Measurements from ENCODE around the gene UHRF2. TPM values are rescaled to one million over a fixed set of nuclear protein-coding genes. Genes with fewer than 3 reads are reported as not detected.

Gene UHRF2, protein sequence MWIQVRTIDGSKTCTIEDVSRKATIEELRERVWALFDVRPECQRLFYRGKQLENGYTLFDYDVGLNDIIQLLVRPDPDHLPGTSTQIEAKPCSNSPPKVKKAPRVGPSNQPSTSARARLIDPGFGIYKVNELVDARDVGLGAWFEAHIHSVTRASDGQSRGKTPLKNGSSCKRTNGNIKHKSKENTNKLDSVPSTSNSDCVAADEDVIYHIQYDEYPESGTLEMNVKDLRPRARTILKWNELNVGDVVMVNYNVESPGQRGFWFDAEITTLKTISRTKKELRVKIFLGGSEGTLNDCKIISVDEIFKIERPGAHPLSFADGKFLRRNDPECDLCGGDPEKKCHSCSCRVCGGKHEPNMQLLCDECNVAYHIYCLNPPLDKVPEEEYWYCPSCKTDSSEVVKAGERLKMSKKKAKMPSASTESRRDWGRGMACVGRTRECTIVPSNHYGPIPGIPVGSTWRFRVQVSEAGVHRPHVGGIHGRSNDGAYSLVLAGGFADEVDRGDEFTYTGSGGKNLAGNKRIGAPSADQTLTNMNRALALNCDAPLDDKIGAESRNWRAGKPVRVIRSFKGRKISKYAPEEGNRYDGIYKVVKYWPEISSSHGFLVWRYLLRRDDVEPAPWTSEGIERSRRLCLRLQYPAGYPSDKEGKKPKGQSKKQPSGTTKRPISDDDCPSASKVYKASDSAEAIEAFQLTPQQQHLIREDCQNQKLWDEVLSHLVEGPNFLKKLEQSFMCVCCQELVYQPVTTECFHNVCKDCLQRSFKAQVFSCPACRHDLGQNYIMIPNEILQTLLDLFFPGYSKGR
- total RNA-seq (2021) = 45.2 and 47.3 TPM in 2 replicates
- long read RNA-seq, partial matches to known transcripts = 2 of 8 reads
- long read RNA-seq, other reads (novel, unspliced or antisense) = 1 of 8 reads

DNA sequence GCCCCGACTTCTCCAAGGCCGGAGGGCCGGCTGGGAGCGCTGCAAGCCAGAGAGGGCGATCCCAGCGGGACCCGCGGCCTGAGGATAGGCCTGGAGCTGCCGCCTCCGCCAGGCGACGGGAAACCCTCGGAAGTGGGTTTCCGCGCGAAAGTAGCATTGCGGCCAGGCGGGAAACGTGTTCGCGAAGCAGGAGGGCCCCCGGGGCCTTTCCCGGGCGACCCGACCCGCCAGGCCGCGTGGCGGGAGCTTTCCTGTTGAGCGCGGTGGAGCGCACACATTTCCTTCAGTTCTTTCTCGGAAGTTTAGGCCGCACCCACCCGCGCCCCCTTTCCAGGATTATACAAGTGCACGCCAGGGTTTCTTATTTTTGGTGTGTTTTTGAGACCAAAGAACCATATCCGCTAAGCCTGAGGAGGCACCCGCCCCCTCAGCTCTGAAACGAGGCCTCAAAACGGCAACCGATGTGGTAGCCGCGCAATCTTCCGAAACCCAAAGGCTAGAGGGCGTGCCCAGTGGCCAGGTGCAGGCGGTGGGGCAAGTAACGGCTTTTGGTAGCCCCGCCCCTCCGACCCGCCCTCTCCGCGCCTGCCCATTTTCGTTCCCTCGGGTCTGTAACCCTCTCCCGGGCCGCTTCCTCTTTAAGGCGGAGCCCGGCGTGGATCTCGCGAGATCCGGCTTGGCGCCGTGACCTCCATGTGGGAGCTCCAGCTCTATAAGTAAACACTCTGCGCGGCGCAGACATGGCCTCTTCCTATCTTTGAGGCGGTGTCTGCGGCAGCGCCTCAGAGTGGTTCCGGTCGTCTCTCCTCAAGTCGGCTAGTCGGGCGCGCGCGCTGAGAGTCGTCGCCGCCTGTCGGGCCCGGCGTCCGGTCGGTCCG is at the start of gene UHRF2:
TSS of gene UHRF2 (plus strand) at position 713 of the 878 bp plus-strand sequence. CDS start 292 bp downstream, outside the sequence.
- Histone ChIP-seq H3T11ph (ENCODE audit: low read length) (peak within 1 kb of the TSS; percentile 98), H3K9me3 (ENCODE audit: control insufficient read depth, low read depth, low read length) (no peaks in the 10 kb centered on the region), H4K5ac (ENCODE audit: insufficient read length, low read depth, low read length) (peak within 1 kb of the TSS; percentile 67), H3K4me1 (ENCODE audit: insufficient read depth, low read length) (no peaks in the 10 kb centered on the region; the same call in 1 of the 2 replicates), H3K9ac (ENCODE audit: extremely low read depth, insufficient read length, low read length) (peak within 1 kb of the TSS; percentile 87), H3K79me2 (ENCODE audit: insufficient read depth, low read length) (peaks cover 28% of the 10 kb centered on the region; the same call in 1 of the 2 replicates), H2AK5ac (ENCODE audit: insufficient read length, low read length) (no peak within 1 kb of the TSS), H3K4me2 (ENCODE audit: insufficient read depth, insufficient read length, low read length) (peak within 1 kb of the TSS; percentile 92), H2BK12ac (ENCODE audit: insufficient read length, low read depth, low read length) (peak within 1 kb of the TSS; percentile 87), H3K23me2 (ENCODE audit: insufficient read length, low read depth, low read length, poor library complexity, severe bottlenecking) (peaks cover 14% of the 10 kb centered on the region), H3K14ac (ENCODE audit: insufficient read depth, low read length) (peak within 1 kb of the TSS; percentile 99), H2BK120ac (ENCODE audit: low read depth, low read length, poor library complexity, severe bottlenecking) (peak within 1 kb of the TSS; percentile 75), H3K23ac (ENCODE audit: insufficient read length, low read depth, low read length) (no peak within 1 kb of the TSS), H2AFZ (ENCODE audit: low read length) (peak within 1 kb of the TSS; percentile 18), H3K27ac (ENCODE audit: insufficient read length, low read depth, low read length) (peak within 1 kb of the TSS; percentile 80), H3K27me3 (ENCODE audit: insufficient read depth, low read length) (no peaks in the 10 kb centered on the region; the same call in 1 of the 2 replicates), H3K18ac (ENCODE audit: insufficient read length, low read depth, low read length) (peak within 1 kb of the TSS; percentile 98), H4K91ac (ENCODE audit: insufficient read length, low read depth, low read length) (no peak within 1 kb of the TSS), H3K79me1 (ENCODE audit: insufficient read depth, low read depth, low read length, poor library complexity, severe bottlenecking) (peaks cover 6% of the 10 kb centered on the region), H4K20me1 (ENCODE audit: control insufficient read depth, insufficient read depth, insufficient read length) (no peaks in the 10 kb centered on the region), H2BK5ac (ENCODE audit: insufficient read length, low read length) (peak within 1 kb of the TSS; percentile 3), H4K8ac (replicated peaks; ENCODE audit: insufficient read length, low read depth, low read length) (peak within 1 kb of the TSS; percentile 62), H2BK15ac (ENCODE audit: low read depth, low read length) (peak within 1 kb of the TSS; percentile 91; the same call in 1 of the 2 replicates), H3K56ac (ENCODE audit: insufficient read length, low read depth, low read length) (no peak within 1 kb of the TSS), H2BK20ac (ENCODE audit: low read depth, low read length, poor library complexity, severe bottlenecking) (peak within 1 kb of the TSS; percentile 7), H3K4ac (ENCODE audit: low read depth, low read length) (peak within 1 kb of the TSS; percentile 81; the same call in 1 of the 2 replicates)
- WGBS (ENCODE audit: extremely low coverage, insufficient read length, low lambda C conversion rate) = no CpG with 5 or more reads among the region's 88 CpGs
- H3K36me3 Mint-ChIP-seq (ENCODE audit: insufficient read depth in 1 of 3, low read depth in 3 of 3) = peaks cover 7 to 10% (median 9%) of the 10 kb centered on the region in 3 experiments; a peak in 6 of 7 replicates
- TF ChIP-seq, protein P1, sequence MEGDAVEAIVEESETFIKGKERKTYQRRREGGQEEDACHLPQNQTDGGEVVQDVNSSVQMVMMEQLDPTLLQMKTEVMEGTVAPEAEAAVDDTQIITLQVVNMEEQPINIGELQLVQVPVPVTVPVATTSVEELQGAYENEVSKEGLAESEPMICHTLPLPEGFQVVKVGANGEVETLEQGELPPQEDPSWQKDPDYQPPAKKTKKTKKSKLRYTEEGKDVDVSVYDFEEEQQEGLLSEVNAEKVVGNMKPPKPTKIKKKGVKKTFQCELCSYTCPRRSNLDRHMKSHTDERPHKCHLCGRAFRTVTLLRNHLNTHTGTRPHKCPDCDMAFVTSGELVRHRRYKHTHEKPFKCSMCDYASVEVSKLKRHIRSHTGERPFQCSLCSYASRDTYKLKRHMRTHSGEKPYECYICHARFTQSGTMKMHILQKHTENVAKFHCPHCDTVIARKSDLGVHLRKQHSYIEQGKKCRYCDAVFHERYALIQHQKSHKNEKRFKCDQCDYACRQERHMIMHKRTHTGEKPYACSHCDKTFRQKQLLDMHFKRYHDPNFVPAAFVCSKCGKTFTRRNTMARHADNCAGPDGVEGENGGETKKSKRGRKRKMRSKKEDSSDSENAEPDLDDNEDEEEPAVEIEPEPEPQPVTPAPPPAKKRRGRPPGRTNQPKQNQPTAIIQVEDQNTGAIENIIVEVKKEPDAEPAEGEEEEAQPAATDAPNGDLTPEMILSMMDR (conservative IDR thresholded peaks at IDR 0.05) = no peak
- peak within 1 kb of the TSS; percentile 86 for H3K4me3 Mint-ChIP-seq
- H3K9me3 Mint-ChIP-seq = no peaks in the 10 kb centered on the region
- peak; percentile 99 for DNase-seq
- peaks cover 28% of the 10 kb centered on the region for H3K27me3 Mint-ChIP-seq (ENCODE audit: low read depth)
- H3K4me1 Mint-ChIP-seq = peaks cover 27 to 30% of the 10 kb centered on the region in 2 experiments
- peak within 1 kb of the TSS; percentile 95 to 98 (median 96); a peak in 6 of 7 replicates for H3K27ac Mint-ChIP-seq
